Adrenal gland (tissue), 5 donors: Measurements from ENCODE around the gene CHST8.
A peak's percentile ranks its signal among the peaks of the same experiment; 100 is the strongest.

Source experiments
- POLR2A ChIP-seq, 2 donors: fragments of 450-650 bp; IDR thresholded peaks; one replicate each; pipeline ENCODE4 v1.6.1; 2017; ENCODE audit warnings: antibody characterized with exemption in 2 of 2, mild to moderate bottlenecking in 2 of 2, moderate library complexity in 1 of 2
- TF ChIP-seq, protein P1 (sequence below), 6 experiments: fragments of 450-650 bp in 4 of 6; fragments of 200-600 bp in 2 of 6; sonication (generic) in 1 of 6; IDR thresholded peaks; 1 replicate in 5 of 6; 2 replicates in 1 of 6; pipeline versions ENCODE4 v1.5.1 to v1.8.0; 2016 to 2021; ENCODE audit warnings: antibody characterized with exemption in 6 of 6, mild to moderate bottlenecking in 2 of 6, moderate library complexity in 1 of 6
- donor health status: DM: no; HTN: no; CAD: no.

DNA sequence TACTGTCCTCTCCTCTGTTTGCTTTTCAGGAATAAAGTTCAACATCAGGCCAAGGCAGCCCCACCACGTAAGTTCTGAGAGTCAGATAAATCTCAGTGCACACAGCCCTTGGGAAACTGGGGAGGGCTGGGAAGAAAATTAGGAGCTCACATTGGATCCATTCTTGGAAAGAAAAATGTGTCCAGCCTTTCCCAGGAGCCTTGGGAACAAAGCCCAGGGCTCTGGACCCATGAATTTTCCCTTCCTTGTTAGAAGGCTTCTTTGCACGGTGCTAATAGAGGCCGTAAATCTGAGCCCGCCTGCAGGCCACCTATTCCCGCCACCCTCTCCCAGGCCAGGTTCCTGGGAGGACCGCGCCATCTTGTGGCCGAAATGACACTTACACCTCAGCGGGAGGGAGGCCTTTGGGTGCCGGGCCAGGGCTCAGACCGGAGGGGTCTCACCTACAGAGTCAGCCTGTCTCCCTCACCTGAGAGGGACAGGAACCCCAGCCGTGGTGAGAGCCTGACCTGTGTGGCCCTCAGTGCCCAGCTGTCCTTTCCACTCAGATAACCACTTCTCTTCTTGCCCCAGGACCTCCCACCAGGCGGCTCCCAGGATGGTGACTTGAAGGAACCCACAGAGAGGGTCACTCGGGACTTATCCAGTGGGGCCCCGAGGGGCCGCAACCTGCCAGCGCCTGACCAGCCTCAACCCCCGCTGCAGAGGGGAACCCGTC is 149.8 kb downstream of the CHST8 start:
- TF ChIP-seq, protein P1, sequence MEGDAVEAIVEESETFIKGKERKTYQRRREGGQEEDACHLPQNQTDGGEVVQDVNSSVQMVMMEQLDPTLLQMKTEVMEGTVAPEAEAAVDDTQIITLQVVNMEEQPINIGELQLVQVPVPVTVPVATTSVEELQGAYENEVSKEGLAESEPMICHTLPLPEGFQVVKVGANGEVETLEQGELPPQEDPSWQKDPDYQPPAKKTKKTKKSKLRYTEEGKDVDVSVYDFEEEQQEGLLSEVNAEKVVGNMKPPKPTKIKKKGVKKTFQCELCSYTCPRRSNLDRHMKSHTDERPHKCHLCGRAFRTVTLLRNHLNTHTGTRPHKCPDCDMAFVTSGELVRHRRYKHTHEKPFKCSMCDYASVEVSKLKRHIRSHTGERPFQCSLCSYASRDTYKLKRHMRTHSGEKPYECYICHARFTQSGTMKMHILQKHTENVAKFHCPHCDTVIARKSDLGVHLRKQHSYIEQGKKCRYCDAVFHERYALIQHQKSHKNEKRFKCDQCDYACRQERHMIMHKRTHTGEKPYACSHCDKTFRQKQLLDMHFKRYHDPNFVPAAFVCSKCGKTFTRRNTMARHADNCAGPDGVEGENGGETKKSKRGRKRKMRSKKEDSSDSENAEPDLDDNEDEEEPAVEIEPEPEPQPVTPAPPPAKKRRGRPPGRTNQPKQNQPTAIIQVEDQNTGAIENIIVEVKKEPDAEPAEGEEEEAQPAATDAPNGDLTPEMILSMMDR (IDR thresholded peaks at IDR 0.05) = peak; percentile 71 to 92 (median 88)
- no peak for TF ChIP-seq POLR2A (IDR thresholded peaks at IDR 0.05)
